B cell (primary cell): ENCODE results near the gene PDE3A. TPM values are rescaled to one million over a fixed set of nuclear protein-coding genes. Genes with fewer than 3 reads are reported as not detected.

Source experiments
- ATAC-seq: fragments of 200-7000 bp; cut with Tn5 transposase; one replicate; pipeline ENCODE4 v1.10.0; 2021; ENCODE audit warnings: low read depth, mild to moderate bottlenecking, moderate number of reproducible peaks, moderate library complexity
- CTCF ChIA-PET: fragments of 350-600 bp; sonication (Branson Sonifier 250); formaldehyde crosslinking; loops from one replicate; lab custom pipeline; 2021; ENCODE audit warnings: antibody characterized with exemption, inconsistent platforms; lab: Charles Lee
- POLR2A ChIA-PET: fragments of 350-600 bp; sonication (Branson Sonifier 250); formaldehyde crosslinking; loops from one replicate; lab custom pipeline; 2021; ENCODE audit warnings: antibody characterized with exemption; lab: Charles Lee
- DNase-seq: peaks from one replicate; pipeline ENCODE4 v3.0.0; 2013
- H2AFZ ChIP-seq: 2 replicates; pipeline ENCODE4 v1.6.1; 2012; ENCODE audit warnings: mild to moderate bottlenecking, low read depth, low read length; ENCODE audit not compliant: insufficient read depth, poor library complexity, severe bottlenecking
- H3K27ac ChIP-seq, 2 donors: 1 replicate in 1 of 2; 2 replicates in 1 of 2; pipeline ENCODE4 v1.5.1; 2012 to 2013; ENCODE audit warnings: low read length in 2 of 2, mild to moderate bottlenecking in 2 of 2, moderate library complexity in 1 of 2
- H3K27me3 ChIP-seq, 4 experiments: fragments of 200-600 bp in 1 of 4; sonication (generic) in 1 of 4; replicated peaks in 1 of 4; 1 replicate in 2 of 4; 2 replicates in 2 of 4; pipeline versions ENCODE4 v1.6.1 to v1.7.0; 2013 to 2016; ENCODE audit warnings: low read length in 3 of 4, mild to moderate bottlenecking in 2 of 4, mixed read lengths in 1 of 4, moderate library complexity in 1 of 4; ENCODE audit not compliant: insufficient read depth in 4 of 4, control insufficient read depth in 3 of 4; ENCODE audit errors: control extremely low read depth in 1 of 4
- H3K36me3 ChIP-seq, 2 experiments: replicated peaks in 1 of 2; 1 replicate in 1 of 2; 2 replicates in 1 of 2; pipeline versions ENCODE4 v1.6.1 to v1.7.1; 2013; ENCODE audit warnings: low read length in 1 of 2; ENCODE audit not compliant: insufficient read depth in 2 of 2, control insufficient read depth in 1 of 2; ENCODE audit errors: control extremely low read depth in 1 of 2, extremely low read depth in 1 of 2
- H3K4me1 ChIP-seq, 2 donors: fragments of 200-600 bp in 1 of 2; sonication (generic) in 1 of 2; 1 replicate in 1 of 2; 2 replicates in 1 of 2; pipeline versions ENCODE4 v1.5.1 to v1.6.1; 2013 to 2017; ENCODE audit warnings: low read length in 2 of 2; ENCODE audit not compliant: control insufficient read depth in 2 of 2, insufficient read depth in 2 of 2
- H3K4me2 ChIP-seq: replicated peaks from 2 replicates; pipeline ENCODE3; 2012; ENCODE audit warnings: mild to moderate bottlenecking, low read depth, low read length; ENCODE audit not compliant: poor library complexity, severe bottlenecking
- H3K4me3 ChIP-seq, 5 experiments: fragments of 200-600 bp in 1 of 5; sonication (generic) in 1 of 5; 1 replicate in 3 of 5; 2 replicates in 2 of 5; pipeline versions ENCODE4 v1.5.1 to v1.7.0; 2011 to 2016; ENCODE audit warnings: low read length in 4 of 5, mild to moderate bottlenecking in 4 of 5, low read depth in 2 of 5, control low read depth in 1 of 5, moderate library complexity in 1 of 5; ENCODE audit not compliant: insufficient read depth in 1 of 5; ENCODE audit errors: control extremely low read depth in 1 of 5, extremely low read depth in 1 of 5
- H3K79me2 ChIP-seq: fragments of 200-600 bp; sonication (generic); one replicate; pipeline ENCODE4 v1.6.0; 2016; ENCODE audit warnings: low read length; ENCODE audit not compliant: control insufficient read depth, insufficient read depth
- H3K9ac ChIP-seq: fragments of 200-600 bp; sonication (generic); 2 replicates; pipeline ENCODE4 v1.6.1; 2017; ENCODE audit warnings: mild to moderate bottlenecking, low read length, moderate library complexity
- H3K9me3 ChIP-seq, 3 donors: one replicate each; pipeline versions ENCODE4 v1.6.1 to v1.7.1; 2013; ENCODE audit warnings: low read length in 2 of 3; ENCODE audit not compliant: control insufficient read depth in 2 of 3, insufficient read depth in 1 of 3; ENCODE audit errors: control extremely low read depth in 1 of 3
- H4K20me1 ChIP-seq: 2 replicates; pipeline ENCODE4 v1.6.0; 2012; ENCODE audit warnings: mild to moderate bottlenecking, low read length; ENCODE audit not compliant: insufficient read depth, control insufficient read depth, poor library complexity, severe bottlenecking
- H3K27ac Mint-ChIP-seq: one replicate; pipeline ENCODE4 v1.8.0; 2021; ENCODE audit warnings: mixed read lengths
- H3K27me3 Mint-ChIP-seq: one replicate; pipeline ENCODE4 v1.8.0; 2021; ENCODE audit warnings: mixed read lengths
- H3K4me1 Mint-ChIP-seq: one replicate; pipeline ENCODE4 v1.8.0; 2021; ENCODE audit warnings: mixed read lengths
- H3K4me3 Mint-ChIP-seq: one replicate; pipeline ENCODE4 v1.8.0; 2021; ENCODE audit warnings: mixed read lengths
- H3K9me3 Mint-ChIP-seq: one replicate; pipeline ENCODE4 v1.8.0; 2022; ENCODE audit warnings: mixed read lengths; ENCODE audit not compliant: insufficient read depth
- EZH2 ChIP-seq: IDR thresholded peaks from 2 replicates; pipeline ENCODE4 v1.6.1; 2012; ENCODE audit warnings: borderline replicate concordance, low read depth, mild to moderate bottlenecking, moderate library complexity, low read length; ENCODE audit not compliant: insufficient read depth, poor library complexity, severe bottlenecking
- WGBS: methylation state at CpG from one replicate; pipeline ENCODE4 v1.1.5; 2013; ENCODE audit warnings: missing lambda C conversion rate; ENCODE audit not compliant: insufficient coverage; 5-methylcytosine and 5-hydroxymethylcytosine counted together
- intact Hi-C: fragments of 100-400 bp; cut with micrococcal nuclease; formaldehyde crosslinking; loops from one replicate; pipeline ENCODE4 v1.10.0; 2022
- polyA plus RNA-seq: library from polyadenylated mRNA; depleted of rRNA; stranded (reverse); fragments of >200 nt; gene quantifications from 2 replicates; pipeline ENCODE4 v1.2.3, GENCODE V29; 2012
- total RNA-seq, 2 donors: library from RNA; stranded (reverse); fragments of 120-200 nt in 1 of 2; gene quantifications; 1 replicate in 1 of 2; 2 replicates in 1 of 2; pipeline versions ENCODE4 v1.2.3 to v1.2.4, GENCODE V29; 2013 to 2022
- TF ChIP-seq, protein P1 (sequence below): fragments of 200-600 bp; IDR thresholded peaks from one replicate; pipeline ENCODE4 v1.8.0; 2022; ENCODE audit warnings: antibody characterized with exemption, mild to moderate bottlenecking

Gene PDE3A
- total and polyA plus RNA-seq, 2 donors (not counting 1 experiment from before 2014, with no cell fraction given): not detected

DNA sequence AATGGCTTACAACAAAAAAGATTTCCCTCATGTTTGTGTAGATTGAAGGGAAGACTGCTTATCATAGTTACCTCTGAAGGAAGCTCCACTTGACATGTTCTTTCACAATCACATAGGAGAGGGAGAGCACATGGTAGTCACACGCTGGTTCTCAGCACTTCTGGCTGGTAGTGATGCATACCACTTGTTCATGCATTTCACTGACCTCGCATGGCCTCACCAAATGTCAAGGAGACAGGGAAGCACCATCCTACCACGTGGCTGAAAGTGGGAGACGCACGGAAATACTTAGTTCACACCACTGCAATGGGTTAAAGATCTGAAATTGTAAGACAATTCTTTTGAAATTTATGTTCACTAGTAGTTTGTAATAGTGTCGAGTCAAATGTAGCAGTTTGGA lies 74.0 kb downstream of the PDE3A start:
- DNase-seq (no peak), ATAC-seq (no peak)
- Histone ChIP-seq H3K4me2 (no peak overlapping the region), H3K4me1 (no peaks in the 10 kb centered on the region), H3K9ac (no peak overlapping the region), H3K9me3 (no peaks in the 10 kb centered on the region), H3K79me2 (no peaks in the 10 kb centered on the region), H2AFZ (no peak overlapping the region), H4K20me1 (no peaks in the 10 kb centered on the region), H3K27ac (no peak overlapping the region), H3K36me3 (no peaks in the 10 kb centered on the region), H3K4me3 (no peak overlapping the region), H3K27me3 (no peaks in the 10 kb centered on the region)
- Mint-ChIP-seq H3K4me1 (no peaks in the 10 kb centered on the region), H3K27ac (no peak overlapping the region), H3K4me3 (no peak overlapping the region), H3K27me3 (no peaks in the 10 kb centered on the region), H3K9me3 (peaks cover 5% of the 10 kb centered on the region)
- WGBS: 90% methylated on average over 2 of the region's 6 CpGs
- CTCF ChIA-PET: no interaction called here
- POLR2A ChIA-PET: no interaction called here
- no peak for TF ChIP-seq EZH2
- TF ChIP-seq, protein P1, sequence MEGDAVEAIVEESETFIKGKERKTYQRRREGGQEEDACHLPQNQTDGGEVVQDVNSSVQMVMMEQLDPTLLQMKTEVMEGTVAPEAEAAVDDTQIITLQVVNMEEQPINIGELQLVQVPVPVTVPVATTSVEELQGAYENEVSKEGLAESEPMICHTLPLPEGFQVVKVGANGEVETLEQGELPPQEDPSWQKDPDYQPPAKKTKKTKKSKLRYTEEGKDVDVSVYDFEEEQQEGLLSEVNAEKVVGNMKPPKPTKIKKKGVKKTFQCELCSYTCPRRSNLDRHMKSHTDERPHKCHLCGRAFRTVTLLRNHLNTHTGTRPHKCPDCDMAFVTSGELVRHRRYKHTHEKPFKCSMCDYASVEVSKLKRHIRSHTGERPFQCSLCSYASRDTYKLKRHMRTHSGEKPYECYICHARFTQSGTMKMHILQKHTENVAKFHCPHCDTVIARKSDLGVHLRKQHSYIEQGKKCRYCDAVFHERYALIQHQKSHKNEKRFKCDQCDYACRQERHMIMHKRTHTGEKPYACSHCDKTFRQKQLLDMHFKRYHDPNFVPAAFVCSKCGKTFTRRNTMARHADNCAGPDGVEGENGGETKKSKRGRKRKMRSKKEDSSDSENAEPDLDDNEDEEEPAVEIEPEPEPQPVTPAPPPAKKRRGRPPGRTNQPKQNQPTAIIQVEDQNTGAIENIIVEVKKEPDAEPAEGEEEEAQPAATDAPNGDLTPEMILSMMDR: no peak
- intact Hi-C loops: no loop called here

DNA sequence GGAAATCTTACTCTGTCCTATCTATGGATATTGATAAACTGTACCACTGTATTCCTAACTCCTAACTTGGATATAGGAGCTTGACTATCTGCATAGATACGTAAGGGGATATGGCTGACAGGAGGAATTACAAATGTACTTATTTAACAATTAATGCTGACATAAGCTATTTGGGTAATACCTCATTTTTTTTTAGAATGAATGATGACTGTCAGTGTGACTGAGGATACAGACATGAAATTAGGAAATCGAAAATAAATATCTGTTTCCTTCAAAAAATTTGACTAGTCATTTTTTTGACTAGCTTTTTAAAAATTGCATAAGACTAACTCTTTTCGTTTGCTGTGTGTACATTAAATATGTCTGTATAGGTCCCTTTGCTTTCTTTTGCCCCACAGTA lies 74.9 kb downstream of the PDE3A start:
- no CpG with 5 or more reads among the region's 3 CpGs for WGBS
- Histone ChIP-seq H2AFZ (no peak overlapping the region), H3K27me3 (no peaks in the 10 kb centered on the region), H3K4me3 (no peak overlapping the region), H3K27ac (no peak overlapping the region), H3K9ac (no peak overlapping the region), H3K36me3 (no peaks in the 10 kb centered on the region), H3K79me2 (no peaks in the 10 kb centered on the region), H3K9me3 (peaks cover 0 to 4% (median 0%) of the 10 kb centered on the region in 3 donors), H3K4me2 (no peak overlapping the region), H4K20me1 (no peaks in the 10 kb centered on the region), H3K4me1 (no peaks in the 10 kb centered on the region)
- H3K4me1 Mint-ChIP-seq: no peaks in the 10 kb centered on the region
- DNase-seq (no peak), ATAC-seq (no peak)
- intact Hi-C loops: no loop called here
- CTCF ChIA-PET: no interaction called here
- POLR2A ChIA-PET: no interaction called here
- peaks cover 5% of the 10 kb centered on the region for H3K9me3 Mint-ChIP-seq
- no peak overlapping the region for H3K4me3 Mint-ChIP-seq
- H3K27ac Mint-ChIP-seq: no peak overlapping the region
- TF ChIP-seq, protein P1: no peak
- TF ChIP-seq EZH2: no peak
- no peaks in the 10 kb centered on the region for H3K27me3 Mint-ChIP-seq
